NOMO-1 treated with dmso at 0.1 percent for 144 hours (cell line): Measurements from ENCODE around the gene GPC6.
A peak's percentile ranks its signal among the peaks of the same experiment; 100 is the strongest.

ENCODE experiments used
- DNase-seq: peaks from one replicate; lab custom pipeline; 2025; ENCODE audit not compliant: unreplicated experiment; lab: John Stamatoyannopoulos, UW

Gene GPC6

GRCh38 chr13:94416454-94417080 is 1190.0 kb downstream of the GPC6 start:
- no peak for DNase-seq

- DNase-seq = no peak
Measured at GRCh38 chr13:94417294-94417693, 1190.7 kb downstream of the GPC6 start.

- DNase-seq = peak; percentile 3
Measured at GRCh38 chr13:94419304-94419924, 1192.8 kb downstream of the GPC6 start.

GRCh38 chr13:94419925-94420305 is 1193.3 kb downstream of the GPC6 start:
- DNase-seq = peak; percentile 30

- no peak for DNase-seq
Measured at GRCh38 chr13:94427313-94427953, 1200.8 kb downstream of the GPC6 start.

- no peak for DNase-seq
Measured at GRCh38 chr13:94431574-94431973, 1205.0 kb downstream of the GPC6 start.

- DNase-seq = no peak
Measured at GRCh38 chr13:94431987-94432386, 1205.4 kb downstream of the GPC6 start.

- no peak for DNase-seq
Measured at GRCh38 chr13:94433055-94433961, 1206.7 kb downstream of the GPC6 start.

- no peak for DNase-seq
Measured at GRCh38 chr13:94435604-94436226, 1209.1 kb downstream of the GPC6 start.

GRCh38 chr13:94444826-94445225 is 1218.2 kb downstream of the GPC6 start:
- no peak for DNase-seq

GRCh38 chr13:94454334-94454733 is 1227.7 kb downstream of the GPC6 start:
- no peak for DNase-seq

- DNase-seq = no peak
Measured at GRCh38 chr13:94454906-94455305, 1228.3 kb downstream of the GPC6 start.

- DNase-seq = no peak
Measured at GRCh38 chr13:94455414-94455813, 1228.8 kb downstream of the GPC6 start.
